Right lobe of liver (tissue), 6 donors: ENCODE data around the gene KRT7. TPM values are rescaled to one million over a fixed set of nuclear protein-coding genes. Genes with fewer than 3 reads are reported as not detected.

Experiments used
- ATAC-seq, 4 donors: fragments of 200-7000 bp; cut with Tn5 transposase; one replicate each; pipeline ENCODE4 v1.9.1; 2020; ENCODE audit warnings: mild to moderate bottlenecking in 4 of 4, moderate library complexity in 4 of 4
- DNase-seq, 3 donors: peaks; one replicate each; pipeline ENCODE4 v3.0.0-alpha.2; 2020
- H3K27ac ChIP-seq, 3 donors: fragments of 200-600 bp; one replicate each; pipeline ENCODE4 v1.8.0; 2022
- H3K27me3 ChIP-seq, 2 donors: fragments of 200-600 bp; one replicate each; pipeline ENCODE4 v1.8.0; 2022
- H3K36me3 ChIP-seq, 4 donors: fragments of 200-600 bp; sonication (generic) in 1 of 4; one replicate each; pipeline versions ENCODE4 v1.5.1 to v1.8.0; 2017 to 2022; ENCODE audit warnings: control low read depth in 1 of 4
- H3K4me1 ChIP-seq, 4 donors: fragments of 200-600 bp; sonication (generic) in 1 of 4; one replicate each; pipeline versions ENCODE4 v1.5.1 to v1.8.0; 2017 to 2022; ENCODE audit warnings: control low read depth in 1 of 4
- H3K4me3 ChIP-seq, 3 donors: fragments of 200-600 bp; one replicate each; pipeline ENCODE4 v1.8.0; 2022
- H3K9me3 ChIP-seq, 4 donors: fragments of 200-600 bp; sonication (generic) in 1 of 4; one replicate each; pipeline versions ENCODE4 v1.5.1 to v1.8.0; 2017 to 2022; ENCODE audit warnings: control low read depth in 1 of 4
- POLR2A ChIP-seq: fragments of 450-650 bp; IDR thresholded peaks from one replicate; pipeline ENCODE4 v1.6.1; 2017; ENCODE audit warnings: antibody characterized with exemption, mild to moderate bottlenecking
- WGBS: methylation state at CpG from one replicate; pipeline ENCODE4 v1.1.6; 2018; ENCODE audit warnings: low coverage, low lambda C conversion rate; ENCODE audit not compliant: insufficient coverage; ENCODE audit errors: missing lambda C conversion rate; 5-methylcytosine and 5-hydroxymethylcytosine counted together
- intact Hi-C, 2 donors: fragments of 100-400 bp; cut with DNase I; formaldehyde crosslinking; loops; one replicate each; pipeline versions ENCODE4 v1.11.2 to v1.14.1; 2022
- total RNA-seq, 6 experiments: library from RNA; depleted of rRNA in 2 of 6; stranded (reverse); fragments of >200 nt in 2 of 6; fragmentation: NEBNext Ultra II Directional in 3 of 6; extraction: Animal tissue kit (Norgen Biotek cat#: 25700) in 3 of 6; gene quantifications; one replicate each; pipeline versions ENCODE4 v1.1.0 to v1.2.4, GENCODE V29; 2016 to 2023
- TF ChIP-seq, protein P1 (sequence below), 4 donors: fragments of 200-600 bp in 3 of 4; fragments of 450-650 bp in 1 of 4; IDR thresholded peaks; one replicate each; pipeline versions ENCODE4 v1.5.1 to v1.8.0; 2016 to 2022; ENCODE audit warnings: antibody characterized with exemption in 4 of 4, mild to moderate bottlenecking in 2 of 4
- donor health status: DM: no; HTN: yes; CAD: no.
- donor health status: DM: no; HTN: no; CAD: no.
- donor health status: DM: no; HTN: no; CAD: no.
- donor health status: DM: no; HTN: yes; CAD: no.
- donor health status: DM: no; HTN: yes; CAD: no.

KRT7 gene
- total RNA-seq, 6 experiments from 2014 or later: 3.4 to 19.2 (median 10.7) TPM

DNA sequence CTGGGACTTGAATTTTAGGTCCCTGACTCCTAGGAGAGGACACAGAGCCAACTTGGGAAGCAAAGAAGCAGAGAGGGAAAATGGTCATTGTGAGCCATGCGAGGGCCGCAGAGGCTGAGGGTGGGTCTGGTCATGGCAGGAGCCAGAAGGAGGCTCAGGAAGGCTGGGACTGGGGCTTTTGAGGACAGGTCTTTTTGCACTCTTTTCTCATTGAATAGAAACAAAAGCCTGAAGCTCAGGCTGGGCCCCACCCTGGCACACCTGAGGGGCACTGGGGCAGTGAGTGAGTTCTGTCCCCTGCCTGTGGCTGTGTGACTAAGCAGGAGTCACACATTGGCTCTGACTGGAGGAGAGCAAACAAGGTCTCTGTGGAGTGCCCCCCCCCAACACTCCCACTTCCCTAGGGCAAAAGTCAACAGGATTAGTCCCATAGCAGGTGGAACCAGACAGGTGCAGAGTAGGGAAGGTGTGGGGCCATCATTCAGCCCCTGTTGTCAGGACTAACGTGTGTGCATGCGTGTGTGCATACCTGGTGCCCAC is 2.8 kb downstream of the KRT7 start:
- TF ChIP-seq, protein P1, sequence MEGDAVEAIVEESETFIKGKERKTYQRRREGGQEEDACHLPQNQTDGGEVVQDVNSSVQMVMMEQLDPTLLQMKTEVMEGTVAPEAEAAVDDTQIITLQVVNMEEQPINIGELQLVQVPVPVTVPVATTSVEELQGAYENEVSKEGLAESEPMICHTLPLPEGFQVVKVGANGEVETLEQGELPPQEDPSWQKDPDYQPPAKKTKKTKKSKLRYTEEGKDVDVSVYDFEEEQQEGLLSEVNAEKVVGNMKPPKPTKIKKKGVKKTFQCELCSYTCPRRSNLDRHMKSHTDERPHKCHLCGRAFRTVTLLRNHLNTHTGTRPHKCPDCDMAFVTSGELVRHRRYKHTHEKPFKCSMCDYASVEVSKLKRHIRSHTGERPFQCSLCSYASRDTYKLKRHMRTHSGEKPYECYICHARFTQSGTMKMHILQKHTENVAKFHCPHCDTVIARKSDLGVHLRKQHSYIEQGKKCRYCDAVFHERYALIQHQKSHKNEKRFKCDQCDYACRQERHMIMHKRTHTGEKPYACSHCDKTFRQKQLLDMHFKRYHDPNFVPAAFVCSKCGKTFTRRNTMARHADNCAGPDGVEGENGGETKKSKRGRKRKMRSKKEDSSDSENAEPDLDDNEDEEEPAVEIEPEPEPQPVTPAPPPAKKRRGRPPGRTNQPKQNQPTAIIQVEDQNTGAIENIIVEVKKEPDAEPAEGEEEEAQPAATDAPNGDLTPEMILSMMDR (IDR thresholded peaks at IDR 0.05): no peak
- no peak for TF ChIP-seq POLR2A
- peak in 1 of 4 donors; percentile 64 for ATAC-seq
- H3K27me3 ChIP-seq: no peaks in the 10 kb centered on the region
- H3K36me3 ChIP-seq: no peaks in the 10 kb centered on the region
- 62% methylated on average over 2 of the region's 4 CpGs for WGBS
- intact Hi-C loops: no loop called here
- no peaks in the 10 kb centered on the region for H3K9me3 ChIP-seq
- H3K4me1 ChIP-seq: peaks cover 0 to 5% (median 0%) of the 10 kb centered on the region in 4 donors
- no peak overlapping the region for H3K4me3 ChIP-seq
- no peak overlapping the region for H3K27ac ChIP-seq
- no peak for DNase-seq

DNA sequence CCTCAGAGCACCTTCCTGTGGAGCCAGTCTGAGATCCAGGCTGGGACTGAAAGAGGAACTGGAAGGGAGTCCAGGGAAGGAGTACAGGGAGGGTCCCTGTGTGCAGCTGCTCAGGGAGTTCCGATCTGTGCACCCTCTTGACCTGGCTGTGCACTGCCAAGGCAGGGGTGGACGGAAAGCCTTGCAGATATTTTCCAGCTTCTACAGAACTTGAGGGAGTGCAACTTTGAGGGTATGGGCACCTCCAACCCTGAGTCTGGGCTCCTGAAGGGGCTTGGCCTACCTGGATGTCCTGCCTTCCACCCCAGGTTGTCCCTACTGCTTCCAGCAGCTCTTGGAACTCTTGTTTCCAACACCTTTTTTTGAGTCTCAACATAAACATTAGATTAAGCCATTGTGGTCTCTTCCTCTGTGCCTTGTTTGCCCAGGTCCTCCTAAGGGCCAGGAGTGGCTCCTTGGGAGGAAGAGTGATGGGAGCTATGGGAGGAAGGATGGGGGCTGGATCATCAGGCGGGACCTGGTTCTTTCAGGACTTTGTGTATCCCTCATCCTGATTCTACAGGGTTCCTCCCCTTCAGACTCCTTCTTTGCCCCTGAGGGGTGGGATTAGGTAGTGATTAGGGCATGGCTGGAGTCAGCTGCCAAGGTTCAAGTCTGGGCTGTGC is 3.5 kb downstream of the KRT7 start:
- H3K4me1 ChIP-seq: peaks cover 0 to 5% (median 0%) of the 10 kb centered on the region in 4 donors
- H3K27me3 ChIP-seq: no peaks in the 10 kb centered on the region
- DNase-seq (no peak), ATAC-seq (no peak)
- H3K36me3 ChIP-seq: no peaks in the 10 kb centered on the region
- no peaks in the 10 kb centered on the region for H3K9me3 ChIP-seq
- intact Hi-C loops: no loop called here
- H3K27ac ChIP-seq: no peak overlapping the region
- no CpG with 5 or more reads among the region's 3 CpGs for WGBS
- H3K4me3 ChIP-seq: no peak overlapping the region
- TF ChIP-seq, protein P1 (IDR thresholded peaks at IDR 0.05): no peak
- TF ChIP-seq POLR2A: no peak

DNA sequence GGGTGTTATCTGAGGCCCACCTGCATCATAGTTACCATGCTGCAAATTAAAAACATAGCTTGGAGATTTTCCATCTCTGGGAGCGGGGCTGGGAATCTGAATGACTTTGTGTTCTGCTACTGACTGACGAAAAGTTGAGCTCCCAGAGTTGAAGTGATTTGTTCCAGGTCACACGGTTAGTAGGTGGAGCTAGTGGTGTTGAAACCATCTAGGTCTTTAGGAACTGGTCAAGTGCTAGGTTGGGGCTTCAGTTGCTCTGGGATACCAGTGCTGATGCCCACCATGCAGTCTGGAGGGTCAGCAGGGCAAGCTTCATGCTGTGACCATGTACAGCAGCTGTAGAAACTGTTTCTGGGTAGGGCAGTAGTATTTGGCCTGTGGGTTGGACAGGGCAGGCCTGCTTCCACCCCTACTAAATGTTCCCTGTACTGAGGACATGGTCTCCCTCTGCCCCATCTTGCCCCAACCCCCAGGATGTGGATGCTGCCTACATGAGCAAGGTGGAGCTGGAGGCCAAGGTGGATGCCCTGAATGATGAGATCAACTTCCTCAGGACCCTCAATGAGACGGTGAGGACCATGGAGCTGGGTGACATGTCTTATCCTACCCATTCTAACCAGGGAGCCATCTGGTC is 5.3 kb downstream of the KRT7 start:
- intact Hi-C loops: no loop called here
- no peaks in the 10 kb centered on the region for H3K36me3 ChIP-seq
- TF ChIP-seq, protein P1 (IDR thresholded peaks at IDR 0.05): no peak
- no peak for TF ChIP-seq POLR2A
- no peak overlapping the region for H3K4me3 ChIP-seq
- WGBS: 83% methylated on average over 2 of the region's 4 CpGs
- peaks cover 0 to 2% (median 0%) of the 10 kb centered on the region in 4 donors for H3K4me1 ChIP-seq
- no peak for ATAC-seq
- DNase-seq: no peak
- H3K9me3 ChIP-seq: no peaks in the 10 kb centered on the region
- H3K27ac ChIP-seq: no peak overlapping the region
- H3K27me3 ChIP-seq: no peaks in the 10 kb centered on the region

DNA sequence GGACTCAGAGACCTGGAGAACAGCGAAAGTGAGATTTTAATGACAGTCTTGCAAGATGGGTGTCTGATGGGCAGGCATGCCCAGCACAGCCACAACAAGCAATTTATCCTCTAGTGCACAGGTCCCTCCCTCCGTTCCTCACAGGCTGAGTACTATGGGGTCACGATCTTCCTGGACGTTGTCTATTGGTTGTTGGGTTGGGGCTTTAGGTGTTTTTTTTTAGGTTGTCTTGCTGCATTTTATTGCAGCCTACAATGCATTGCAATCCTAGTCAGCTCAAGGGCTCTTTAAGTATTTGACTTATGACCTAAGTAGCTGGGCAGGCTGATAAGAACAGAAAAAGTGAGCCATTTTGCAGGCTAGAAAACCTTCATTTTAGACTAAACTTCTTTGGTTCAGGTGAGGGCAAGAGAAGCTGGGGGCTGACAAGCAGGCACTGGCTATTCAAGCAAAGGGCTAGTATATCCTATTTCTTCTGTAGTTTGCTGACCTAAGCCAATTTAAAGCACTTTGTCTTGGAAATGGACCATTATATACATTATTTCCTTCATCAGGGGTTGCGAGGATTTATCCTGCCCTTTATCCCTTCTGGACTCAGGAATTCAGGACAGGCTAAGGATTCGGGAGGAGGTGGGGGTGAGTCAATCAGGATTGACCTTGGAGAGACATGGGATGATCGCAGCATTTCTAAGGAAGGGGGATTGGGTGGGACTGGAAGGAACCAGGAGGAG is 6.0 kb downstream of the KRT7 start:
- Histone ChIP-seq H3K9me3 (no peaks in the 10 kb centered on the region), H3K36me3 (no peaks in the 10 kb centered on the region), H3K27ac (no peak overlapping the region), H3K27me3 (no peaks in the 10 kb centered on the region), H3K4me1 (no peaks in the 10 kb centered on the region), H3K4me3 (no peak overlapping the region)
- DNase-seq (no peak), ATAC-seq (no peak)
- TF ChIP-seq, protein P1 (IDR thresholded peaks at IDR 0.05): no peak
- no peak for TF ChIP-seq POLR2A
- intact Hi-C loops: no loop called here
- 78% methylated on average over 5 of the region's 7 CpGs for WGBS
